ENCODE results near the gene OTUB1. TPM values are rescaled to one million over a fixed set of nuclear protein-coding genes. Genes with fewer than 3 reads are reported as not detected.

Gene OTUB1
- total and polyA plus RNA-seq, 11 donors = 46.7 to 83.1 (median 54.5) TPM

GRCh38 chr11:64039012-64039665 is 52.9 kb downstream of the OTUB1 start:
- intact Hi-C loops (cut with DNase I) = no loop called here
- no peaks in the 10 kb centered on the region for H3K9me3 ChIP-seq
- peaks cover 0 to 24% (median 12%) of the 10 kb centered on the region in 12 donors for H3K4me1 ChIP-seq
- H3K36me3 ChIP-seq = no peaks in the 10 kb centered on the region
- 80 to 92% (median 90%) methylated on average over 10 to 16 of the region's 16 CpGs for WGBS, 4 donors
- peaks cover 0 to 36% (median 2%) of the 10 kb centered on the region in 9 donors for H3K27me3 ChIP-seq
- ATAC-seq (no peak), DNase-seq (no peak)
- TF ChIP-seq POLR2A (IDR thresholded peaks at IDR 0.05) = no peak
- TF ChIP-seq, protein P1, sequence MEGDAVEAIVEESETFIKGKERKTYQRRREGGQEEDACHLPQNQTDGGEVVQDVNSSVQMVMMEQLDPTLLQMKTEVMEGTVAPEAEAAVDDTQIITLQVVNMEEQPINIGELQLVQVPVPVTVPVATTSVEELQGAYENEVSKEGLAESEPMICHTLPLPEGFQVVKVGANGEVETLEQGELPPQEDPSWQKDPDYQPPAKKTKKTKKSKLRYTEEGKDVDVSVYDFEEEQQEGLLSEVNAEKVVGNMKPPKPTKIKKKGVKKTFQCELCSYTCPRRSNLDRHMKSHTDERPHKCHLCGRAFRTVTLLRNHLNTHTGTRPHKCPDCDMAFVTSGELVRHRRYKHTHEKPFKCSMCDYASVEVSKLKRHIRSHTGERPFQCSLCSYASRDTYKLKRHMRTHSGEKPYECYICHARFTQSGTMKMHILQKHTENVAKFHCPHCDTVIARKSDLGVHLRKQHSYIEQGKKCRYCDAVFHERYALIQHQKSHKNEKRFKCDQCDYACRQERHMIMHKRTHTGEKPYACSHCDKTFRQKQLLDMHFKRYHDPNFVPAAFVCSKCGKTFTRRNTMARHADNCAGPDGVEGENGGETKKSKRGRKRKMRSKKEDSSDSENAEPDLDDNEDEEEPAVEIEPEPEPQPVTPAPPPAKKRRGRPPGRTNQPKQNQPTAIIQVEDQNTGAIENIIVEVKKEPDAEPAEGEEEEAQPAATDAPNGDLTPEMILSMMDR (IDR thresholded peaks at IDR 0.05) = no peak
- H3K27ac ChIP-seq = no peak overlapping the region
- no peak overlapping the region for H3K4me3 ChIP-seq

- Histone ChIP-seq H3K9me3 (no peaks in the 10 kb centered on the region), H3K36me3 (no peaks in the 10 kb centered on the region), H3K4me3 (no peak overlapping the region), H3K27ac (no peak overlapping the region), H3K4me1 (peaks cover 0 to 14% (median 10%) of the 10 kb centered on the region in 12 donors), H3K27me3 (peaks cover 0 to 24% (median 0%) of the 10 kb centered on the region in 9 donors)
- 64 to 76% (median 71%) methylated on average over 17 to 20 of the region's 20 CpGs for WGBS, 4 donors
- TF ChIP-seq POLR2A (IDR thresholded peaks at IDR 0.05) = no peak
- TF ChIP-seq, protein P1 (IDR thresholded peaks at IDR 0.05) = peak in 10 of 12 donors; percentile 5 to 43 (median 28)
- intact Hi-C loops (cut with DNase I) = loop anchor here in 1 of 10 donors (5.0 kb wide), 1 partner anchor 96 kb away; no protein-coding TSS in a partner anchor
- DNase-seq = no peak
- no peak for ATAC-seq
These were observed 54.6 kb downstream of the OTUB1 start for GRCh38 chr11:64040684-64041322.

DNA sequence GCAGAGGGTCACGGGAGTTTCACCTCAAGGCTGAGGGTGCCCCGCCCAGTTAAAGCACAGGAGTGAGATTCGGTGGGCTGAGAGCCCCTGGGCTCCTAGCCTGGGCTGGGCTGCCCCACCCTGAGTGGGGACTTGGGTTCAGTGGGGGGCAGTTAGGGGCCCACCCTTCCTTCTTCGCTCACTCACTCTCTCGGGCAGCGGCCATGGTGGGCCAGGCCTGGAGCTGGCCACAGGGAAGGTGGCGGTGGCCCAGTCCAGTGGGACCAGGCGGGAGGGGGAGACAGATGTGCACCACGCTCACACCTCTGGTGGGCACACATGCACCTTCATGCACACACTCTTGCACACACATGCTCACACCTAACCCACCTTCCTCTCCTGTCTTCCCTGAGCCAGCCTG is 55.6 kb downstream of the OTUB1 start:
- WGBS, 4 donors = 87 to 94% (median 90%) methylated on average over 3 to 9 of the region's 9 CpGs
- no peak overlapping the region for H3K27ac ChIP-seq
- ATAC-seq = no peak
- H3K4me3 ChIP-seq = no peak overlapping the region
- H3K27me3 ChIP-seq = peaks cover 0 to 14% (median 0%) of the 10 kb centered on the region in 9 donors
- TF ChIP-seq, protein P1 (IDR thresholded peaks at IDR 0.05) = no peak
- no peak for TF ChIP-seq POLR2A (IDR thresholded peaks at IDR 0.05)
- no peaks in the 10 kb centered on the region for H3K9me3 ChIP-seq
- no peaks in the 10 kb centered on the region for H3K36me3 ChIP-seq
- intact Hi-C loops (cut with DNase I) = loop anchor here in 1 of 10 donors (5.0 kb wide), 1 partner anchor 95 kb away; no protein-coding TSS in a partner anchor
- DNase-seq = no peak
- peaks cover 0 to 5% (median 2%) of the 10 kb centered on the region in 12 donors for H3K4me1 ChIP-seq

- H3K27ac ChIP-seq = no peak overlapping the region
These were observed 56.1 kb downstream of the OTUB1 start for GRCh38 chr11:64042301-64042700.

More at GRCh38 chr11:64042301-64042700, 56.1 kb downstream of the OTUB1 start:
- no peak overlapping the region for H3K4me3 ChIP-seq
- H3K27me3 ChIP-seq = peaks cover 0 to 9% (median 0%) of the 10 kb centered on the region in 9 donors
- 57 to 85% (median 76%) methylated on average over 3 to 4 of the region's 4 CpGs for WGBS, 4 donors
- H3K9me3 ChIP-seq = no peaks in the 10 kb centered on the region
- intact Hi-C loops (cut with DNase I) = loop anchor here in 1 of 10 donors (5.0 kb wide), 1 partner anchor 95 kb away; no protein-coding TSS in a partner anchor
- no peak for TF ChIP-seq POLR2A (IDR thresholded peaks at IDR 0.05)
- TF ChIP-seq, protein P1 (IDR thresholded peaks at IDR 0.05) = no peak
- no peaks in the 10 kb centered on the region for H3K36me3 ChIP-seq
- H3K4me1 ChIP-seq = peaks cover 0 to under 1% (median 0%) of the 10 kb centered on the region in 12 donors
- ATAC-seq = no peak
- no peak for DNase-seq

Measured in heart left ventricle (tissue), 16 donors.